ENCODE measurements around the gene HECW1. TPM values are rescaled to one million over a fixed set of nuclear protein-coding genes. Genes with fewer than 3 reads are reported as not detected.

HECW1 gene
- total and polyA plus RNA-seq, 2 donors (not counting 1 experiment from before 2014, with no cell fraction given), result not detected

DNA sequence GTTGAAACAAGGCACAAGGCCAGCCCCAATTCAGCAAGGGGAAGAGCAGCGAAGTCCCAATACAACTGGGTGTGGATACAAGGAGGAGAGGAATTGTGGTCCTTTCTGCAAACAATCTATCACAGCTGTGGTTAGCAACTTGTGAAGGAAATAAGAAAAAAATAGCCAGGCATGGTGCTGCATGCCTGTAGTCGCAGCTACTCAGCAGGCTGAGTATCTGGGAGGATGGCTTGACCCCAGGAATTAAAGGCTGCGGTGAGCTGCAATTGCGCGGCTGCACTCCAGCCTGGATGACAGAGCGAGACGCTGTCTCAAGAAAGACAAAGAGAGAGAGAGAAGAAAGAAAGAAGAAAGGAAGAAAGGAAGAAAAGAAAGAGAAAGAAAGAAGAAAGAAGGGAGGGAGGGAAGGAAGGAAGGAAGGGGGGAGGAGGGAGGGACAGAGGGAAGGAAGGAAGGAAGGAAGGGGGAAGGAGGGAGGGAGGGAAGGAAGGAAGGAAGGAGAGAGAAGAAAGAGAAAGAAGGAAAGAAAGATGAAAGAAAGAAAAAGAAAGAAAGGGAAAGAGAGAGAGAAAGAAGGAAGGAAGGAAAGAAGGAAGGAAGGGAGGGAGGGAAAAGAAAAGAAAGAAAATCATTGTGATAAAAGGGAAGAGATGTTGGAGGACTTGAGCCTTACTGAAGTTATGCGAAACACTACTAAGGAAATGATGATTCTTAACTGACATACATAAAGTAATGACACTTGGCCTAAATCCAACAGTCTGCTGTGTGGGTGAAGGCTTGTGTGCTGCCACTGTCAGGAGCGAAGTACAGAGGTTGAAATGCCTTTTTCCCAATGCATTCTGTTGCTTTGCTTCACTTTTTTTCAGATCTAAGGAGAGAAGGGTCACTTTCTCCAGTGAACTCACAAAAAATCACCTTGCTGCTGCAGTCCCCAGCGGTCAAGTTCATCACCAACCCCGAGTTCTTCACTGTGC lies 353.4 kb downstream of the HECW1 start:
- H3K27ac Mint-ChIP-seq, result no peak overlapping the region
- Histone ChIP-seq H3K9ac (ENCODE audit: low read length) (no peak overlapping the region), H3K27ac (ENCODE audit: low read length in 2 of 2) (no peak overlapping the region), H3K4me1 (ENCODE audit: control insufficient read depth in 2 of 2, insufficient read depth in 2 of 2, low read length in 2 of 2) (no peaks in the 10 kb centered on the region), H3K4me2 (replicated peaks; ENCODE audit: low read depth, low read length, poor library complexity, severe bottlenecking) (no peak overlapping the region), H3K36me3 (replicated peaks in 1 of 2; ENCODE audit: control extremely low read depth in 1 of 2, control insufficient read depth in 1 of 2, extremely low read depth in 1 of 2, insufficient read depth in 2 of 2, low read length in 1 of 2) (no peaks in the 10 kb centered on the region), H2AFZ (ENCODE audit: insufficient read depth, low read depth, low read length, poor library complexity, severe bottlenecking) (no peak overlapping the region), H3K9me3 (ENCODE audit: control extremely low read depth in 1 of 3, control insufficient read depth in 2 of 3, insufficient read depth in 1 of 3, low read length in 2 of 3) (no peaks in the 10 kb centered on the region), H3K4me3 (ENCODE audit: control extremely low read depth in 1 of 5, extremely low read depth in 1 of 5, insufficient read depth in 1 of 5, low read depth in 2 of 5, low read length in 4 of 5) (no peak overlapping the region), H4K20me1 (ENCODE audit: control insufficient read depth, insufficient read depth, low read length, poor library complexity, severe bottlenecking) (no peaks in the 10 kb centered on the region), H3K79me2 (ENCODE audit: control insufficient read depth, insufficient read depth, low read length) (no peaks in the 10 kb centered on the region), H3K27me3 (replicated peaks in 1 of 4; ENCODE audit: control extremely low read depth in 1 of 4, control insufficient read depth in 3 of 4, insufficient read depth in 4 of 4, low read length in 3 of 4) (peaks cover 0 to 6% (median 0%) of the 10 kb centered on the region in 4 experiments)
- peaks cover 32% of the 10 kb centered on the region for H3K27me3 Mint-ChIP-seq
- DNase-seq (no peak), ATAC-seq (ENCODE audit: low read depth) (no peak)
- no peak overlapping the region for H3K4me3 Mint-ChIP-seq
- ChIA-PET POLR2A (no interaction called here), CTCF (interaction anchor here (2.0 kb wide), 1 partner anchor 11 kb away, joined by 8 read pairs; no protein-coding TSS in a partner anchor)
- intact Hi-C loops (cut with micrococcal nuclease), result no loop called here
- H3K9me3 Mint-ChIP-seq (ENCODE audit: insufficient read depth), result no peaks in the 10 kb centered on the region
- H3K4me1 Mint-ChIP-seq, result no peaks in the 10 kb centered on the region
- 83% methylated on average over 10 of the region's 11 CpGs for WGBS (ENCODE audit: insufficient coverage)
- no peak for TF ChIP-seq EZH2 (IDR thresholded peaks at IDR 0.05; ENCODE audit: borderline replicate concordance, insufficient read depth, low read depth, low read length, poor library complexity, severe bottlenecking)
- TF ChIP-seq, protein P1, sequence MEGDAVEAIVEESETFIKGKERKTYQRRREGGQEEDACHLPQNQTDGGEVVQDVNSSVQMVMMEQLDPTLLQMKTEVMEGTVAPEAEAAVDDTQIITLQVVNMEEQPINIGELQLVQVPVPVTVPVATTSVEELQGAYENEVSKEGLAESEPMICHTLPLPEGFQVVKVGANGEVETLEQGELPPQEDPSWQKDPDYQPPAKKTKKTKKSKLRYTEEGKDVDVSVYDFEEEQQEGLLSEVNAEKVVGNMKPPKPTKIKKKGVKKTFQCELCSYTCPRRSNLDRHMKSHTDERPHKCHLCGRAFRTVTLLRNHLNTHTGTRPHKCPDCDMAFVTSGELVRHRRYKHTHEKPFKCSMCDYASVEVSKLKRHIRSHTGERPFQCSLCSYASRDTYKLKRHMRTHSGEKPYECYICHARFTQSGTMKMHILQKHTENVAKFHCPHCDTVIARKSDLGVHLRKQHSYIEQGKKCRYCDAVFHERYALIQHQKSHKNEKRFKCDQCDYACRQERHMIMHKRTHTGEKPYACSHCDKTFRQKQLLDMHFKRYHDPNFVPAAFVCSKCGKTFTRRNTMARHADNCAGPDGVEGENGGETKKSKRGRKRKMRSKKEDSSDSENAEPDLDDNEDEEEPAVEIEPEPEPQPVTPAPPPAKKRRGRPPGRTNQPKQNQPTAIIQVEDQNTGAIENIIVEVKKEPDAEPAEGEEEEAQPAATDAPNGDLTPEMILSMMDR (IDR thresholded peaks at IDR 0.05), result no peak

DNA sequence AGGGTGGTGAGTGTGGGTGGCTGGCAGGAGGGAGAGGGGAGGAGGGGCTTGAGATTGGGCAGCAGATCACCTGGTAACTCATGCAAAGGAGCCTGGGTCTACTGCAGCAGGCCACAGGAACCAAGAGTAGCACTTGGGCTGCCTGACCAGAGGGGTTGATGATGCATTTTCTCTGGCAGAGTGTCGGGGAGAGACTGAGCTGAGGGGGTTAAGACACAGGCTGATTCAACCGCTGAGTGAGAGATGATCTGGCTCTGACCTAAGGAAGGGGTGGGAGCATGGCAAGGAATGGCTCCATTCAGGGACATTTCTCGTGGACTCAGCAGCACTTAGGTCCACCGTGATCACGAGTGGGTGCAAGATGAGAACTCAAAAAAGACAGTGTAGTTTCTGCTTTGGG lies 355.0 kb downstream of the HECW1 start:
- no peak overlapping the region for H3K27ac ChIP-seq (ENCODE audit: low read length in 2 of 2)
- Mint-ChIP-seq H3K27me3 (peaks cover 32% of the 10 kb centered on the region), H3K27ac (no peak overlapping the region), H3K4me3 (no peak overlapping the region), H3K9me3 (ENCODE audit: insufficient read depth) (no peaks in the 10 kb centered on the region), H3K4me1 (no peaks in the 10 kb centered on the region)
- ChIA-PET CTCF (no interaction called here), POLR2A (no interaction called here)
- H3K4me3 ChIP-seq (ENCODE audit: control extremely low read depth in 1 of 5, extremely low read depth in 1 of 5, insufficient read depth in 1 of 5, low read depth in 2 of 5, low read length in 4 of 5), result no peak overlapping the region
- no peak overlapping the region for H2AFZ ChIP-seq (ENCODE audit: insufficient read depth, low read depth, low read length, poor library complexity, severe bottlenecking)
- H3K79me2 ChIP-seq (ENCODE audit: control insufficient read depth, insufficient read depth, low read length), result no peaks in the 10 kb centered on the region
- DNase-seq (no peak), ATAC-seq (ENCODE audit: low read depth) (no peak)
- H3K4me1 ChIP-seq (ENCODE audit: control insufficient read depth in 2 of 2, insufficient read depth in 2 of 2, low read length in 2 of 2), result no peaks in the 10 kb centered on the region
- H3K27me3 ChIP-seq (replicated peaks in 1 of 4; ENCODE audit: control extremely low read depth in 1 of 4, control insufficient read depth in 3 of 4, insufficient read depth in 4 of 4, low read length in 3 of 4), result peaks cover 0 to 6% (median 0%) of the 10 kb centered on the region in 4 experiments
- no peaks in the 10 kb centered on the region for H4K20me1 ChIP-seq (ENCODE audit: control insufficient read depth, insufficient read depth, low read length, poor library complexity, severe bottlenecking)
- intact Hi-C loops (cut with micrococcal nuclease), result no loop called here
- H3K9ac ChIP-seq (ENCODE audit: low read length), result no peak overlapping the region
- H3K4me2 ChIP-seq (replicated peaks; ENCODE audit: low read depth, low read length, poor library complexity, severe bottlenecking), result no peak overlapping the region
- TF ChIP-seq EZH2 (IDR thresholded peaks at IDR 0.05; ENCODE audit: borderline replicate concordance, insufficient read depth, low read depth, low read length, poor library complexity, severe bottlenecking), result no peak
- TF ChIP-seq, protein P1 (IDR thresholded peaks at IDR 0.05), result no peak
- 95% methylated on average over 5 of the region's 5 CpGs for WGBS (ENCODE audit: insufficient coverage)
- H3K36me3 ChIP-seq (replicated peaks in 1 of 2; ENCODE audit: control extremely low read depth in 1 of 2, control insufficient read depth in 1 of 2, extremely low read depth in 1 of 2, insufficient read depth in 2 of 2, low read length in 1 of 2), result no peaks in the 10 kb centered on the region
- H3K9me3 ChIP-seq (ENCODE audit: control extremely low read depth in 1 of 3, control insufficient read depth in 2 of 3, insufficient read depth in 1 of 3, low read length in 2 of 3), result no peaks in the 10 kb centered on the region

All from B cell (primary cell).